OCI-LY1 (cell line): ENCODE data around the gene DOCK7.

ENCODE experiments used
- H2AFZ ChIP-seq: fragments of 200-600 bp; sonication (generic), shearing (Covaris generic); 2 replicates; pipeline ENCODE4 v1.6.0; 2014; ENCODE audit warnings: antibody characterized with exemption, mild to moderate bottlenecking, low read length
- H3F3A ChIP-seq: fragments of 200-600 bp; sonication (generic), shearing (Covaris generic); 2 replicates; pipeline ENCODE4 v1.6.0; 2014; ENCODE audit warnings: mild to moderate bottlenecking, antibody characterized with exemption, low read length, moderate library complexity; ENCODE audit not compliant: insufficient read depth
- H3K27ac ChIP-seq: fragments of 200-600 bp; sonication (generic); 2 replicates; pipeline ENCODE4 v1.5.1; 2014; ENCODE audit warnings: low read length, mixed run types, mild to moderate bottlenecking, low read depth; ENCODE audit not compliant: poor library complexity, severe bottlenecking
- H3K27me3 ChIP-seq: fragments of 200-600 bp; sonication (generic); 2 replicates; pipeline ENCODE4 v1.6.0; 2014; ENCODE audit warnings: antibody characterized with exemption, mild to moderate bottlenecking, low read length, moderate library complexity; ENCODE audit not compliant: insufficient read depth
- H3K36me3 ChIP-seq: fragments of 200-600 bp; sonication (generic); 2 replicates; pipeline ENCODE4 v1.6.1; 2014; ENCODE audit warnings: mild to moderate bottlenecking, antibody characterized with exemption, low read length, moderate library complexity, mixed read lengths; ENCODE audit not compliant: insufficient read depth
- H3K4me1 ChIP-seq: fragments of 200-600 bp; sonication (generic); 2 replicates; pipeline ENCODE4 v1.5.1; 2014; ENCODE audit warnings: mild to moderate bottlenecking, low read length, moderate library complexity; ENCODE audit not compliant: insufficient read depth, severe bottlenecking
- H3K4me2 ChIP-seq: fragments of 200-600 bp; sonication (generic), shearing (Covaris generic); 2 replicates; pipeline ENCODE4 v1.6.1; 2014; ENCODE audit warnings: low read length
- H3K4me3 ChIP-seq: fragments of 200-600 bp; sonication (generic); 2 replicates; pipeline ENCODE4 v1.5.1; 2014; ENCODE audit warnings: low read length, low read depth, mild to moderate bottlenecking, mixed read lengths; ENCODE audit not compliant: poor library complexity, severe bottlenecking
- H3K79me2 ChIP-seq: fragments of 200-600 bp; shearing (Covaris generic); 2 replicates; pipeline ENCODE4 v1.6.1; 2016; ENCODE audit warnings: mixed run types, low read length, mixed read lengths; ENCODE audit not compliant: insufficient read depth
- H3K9ac ChIP-seq: fragments of 200-600 bp; sonication (generic), shearing (Covaris generic); 2 replicates; pipeline ENCODE4 v1.6.1; 2014; ENCODE audit warnings: mild to moderate bottlenecking, low read length, mixed read lengths
- H3K9me2 ChIP-seq: fragments of 200-600 bp; sonication (generic), shearing (Covaris generic); 2 replicates; pipeline ENCODE4 v1.6.1; 2014; ENCODE audit warnings: low read depth, mild to moderate bottlenecking, low read length, mixed read lengths
- H3K9me3 ChIP-seq: fragments of 200-600 bp; shearing (Covaris generic); 2 replicates; pipeline ENCODE4 v1.6.1; 2014; ENCODE audit warnings: low read length, mixed read lengths
- H4K20me1 ChIP-seq: fragments of 200-600 bp; sonication (generic), shearing (Covaris generic); 2 replicates; pipeline ENCODE4 v1.6.0; 2016; ENCODE audit warnings: mild to moderate bottlenecking, low read length; ENCODE audit not compliant: insufficient read depth
- CTCF ChIP-seq: fragments of 200-600 bp; sonication (generic), shearing (Covaris generic); IDR thresholded peaks from 2 replicates; pipeline ENCODE4 v1.5.1; 2017; ENCODE audit warnings: mild to moderate bottlenecking, antibody characterized with exemption, low read length, moderate library complexity, mixed read lengths
- EZH2 ChIP-seq: fragments of 200-600 bp; sonication (generic), shearing (Covaris generic); IDR thresholded peaks from 2 replicates; pipeline ENCODE4 v1.8.0; 2017; ENCODE audit warnings: borderline replicate concordance, mixed run types, mild to moderate bottlenecking, antibody characterized with exemption, low read length, moderate library complexity, mixed read lengths

DOCK7 gene

GRCh38 chr1:62589321-62589720 is 98.9 kb downstream of the DOCK7 start:
- Histone ChIP-seq H3K27me3 (no peaks in the 10 kb centered on the region), H3K9ac (no peak overlapping the region), H3K9me3 (no peaks in the 10 kb centered on the region), H3K4me3 (no peak overlapping the region), H2AFZ (no peak overlapping the region), H4K20me1 (no peaks in the 10 kb centered on the region), H3K27ac (no peak overlapping the region), H3K9me2 (no peaks in the 10 kb centered on the region), H3K79me2 (no peaks in the 10 kb centered on the region), H3K4me1 (no peaks in the 10 kb centered on the region), H3K4me2 (no peak overlapping the region), H3F3A (no peaks in the 10 kb centered on the region), H3K36me3 (no peaks in the 10 kb centered on the region)
- no peak for TF ChIP-seq CTCF
- TF ChIP-seq EZH2 = no peak

- Histone ChIP-seq H3F3A (no peaks in the 10 kb centered on the region), H3K79me2 (no peaks in the 10 kb centered on the region), H4K20me1 (no peaks in the 10 kb centered on the region), H3K9me2 (no peaks in the 10 kb centered on the region), H3K27me3 (no peaks in the 10 kb centered on the region), H3K4me2 (no peak overlapping the region), H3K27ac (no peak overlapping the region), H3K9me3 (no peaks in the 10 kb centered on the region), H3K4me1 (no peaks in the 10 kb centered on the region), H3K36me3 (no peaks in the 10 kb centered on the region), H3K9ac (no peak overlapping the region), H3K4me3 (no peak overlapping the region), H2AFZ (no peak overlapping the region)
- TF ChIP-seq EZH2 = no peak
- no peak for TF ChIP-seq CTCF
Measured at GRCh38 chr1:62588000-62588399, 100.2 kb downstream of the DOCK7 start.

GRCh38 chr1:62585469-62586155 is 102.6 kb downstream of the DOCK7 start:
- no peak for TF ChIP-seq EZH2
- TF ChIP-seq CTCF = no peak
- Histone ChIP-seq H3K27ac (no peak overlapping the region), H3K9ac (no peak overlapping the region), H3K79me2 (no peaks in the 10 kb centered on the region), H3K9me2 (no peaks in the 10 kb centered on the region), H3K36me3 (no peaks in the 10 kb centered on the region), H3K27me3 (no peaks in the 10 kb centered on the region), H3K4me2 (no peak overlapping the region), H3F3A (no peaks in the 10 kb centered on the region), H3K9me3 (no peaks in the 10 kb centered on the region), H4K20me1 (no peaks in the 10 kb centered on the region), H2AFZ (no peak overlapping the region), H3K4me1 (no peaks in the 10 kb centered on the region), H3K4me3 (no peak overlapping the region)
